Peyer's patch (tissue), 4 donors: ENCODE results near the gene ZFR2. TPM values are rescaled to one million over a fixed set of nuclear protein-coding genes. Genes with fewer than 3 reads are reported as not detected.
A peak's percentile ranks its signal among the peaks of the same experiment; 100 is the strongest.

ENCODE experiments used
- DNase-seq, 3 donors: peaks; one replicate each; pipeline ENCODE4 v3.0.0-alpha.2; 2017 to 2019
- H3K27ac ChIP-seq, 4 donors: fragments of 200-600 bp; sonication (generic); one replicate each; pipeline ENCODE4 v1.5.1; 2016 to 2019
- H3K27me3 ChIP-seq, 2 donors: fragments of 200-600 bp; sonication (generic); one replicate each; pipeline ENCODE4 v1.5.1; 2019
- H3K36me3 ChIP-seq, 3 donors: fragments of 200-600 bp; sonication (generic); one replicate each; pipeline ENCODE4 v1.5.1; 2016 to 2019
- H3K4me1 ChIP-seq, 4 donors: fragments of 200-600 bp; sonication (generic); one replicate each; pipeline ENCODE4 v1.5.1; 2016 to 2019
- H3K4me3 ChIP-seq, 4 donors: fragments of 200-600 bp; sonication (generic); 1 replicate in 3 of 4; 2 replicates in 1 of 4; pipeline ENCODE4 v1.5.1; 2016 to 2019; ENCODE audit warnings: mild to moderate bottlenecking in 1 of 4
- H3K9me3 ChIP-seq, 4 donors: fragments of 200-600 bp; sonication (generic); one replicate each; pipeline ENCODE4 v1.5.1; 2016 to 2019; ENCODE audit warnings: mild to moderate bottlenecking in 1 of 4
- POLR2A ChIP-seq, 2 donors: fragments of 450-650 bp; IDR thresholded peaks; one replicate each; pipeline ENCODE4 v1.5.1; 2017; ENCODE audit warnings: antibody characterized with exemption in 2 of 2, mild to moderate bottlenecking in 2 of 2, moderate library complexity in 2 of 2
- total RNA-seq, 4 donors: library from RNA; depleted of rRNA; stranded (reverse); fragments of >200 nt; gene quantifications; one replicate each; pipeline ENCODE4 v1.1.0, GENCODE V29; 2016
- TF ChIP-seq, protein P1 (sequence below), 6 experiments: fragments of 450-650 bp in 4 of 6; fragments of 200-600 bp in 2 of 6; sonication (generic) in 1 of 6; IDR thresholded peaks; one replicate each; pipeline ENCODE4 v1.5.1; 2017 to 2019; ENCODE audit warnings: antibody characterized with exemption in 6 of 6, mild to moderate bottlenecking in 3 of 6, moderate library complexity in 1 of 6

ZFR2 gene
- total RNA-seq, 4 donors from 2014 or later = not detected

DNA sequence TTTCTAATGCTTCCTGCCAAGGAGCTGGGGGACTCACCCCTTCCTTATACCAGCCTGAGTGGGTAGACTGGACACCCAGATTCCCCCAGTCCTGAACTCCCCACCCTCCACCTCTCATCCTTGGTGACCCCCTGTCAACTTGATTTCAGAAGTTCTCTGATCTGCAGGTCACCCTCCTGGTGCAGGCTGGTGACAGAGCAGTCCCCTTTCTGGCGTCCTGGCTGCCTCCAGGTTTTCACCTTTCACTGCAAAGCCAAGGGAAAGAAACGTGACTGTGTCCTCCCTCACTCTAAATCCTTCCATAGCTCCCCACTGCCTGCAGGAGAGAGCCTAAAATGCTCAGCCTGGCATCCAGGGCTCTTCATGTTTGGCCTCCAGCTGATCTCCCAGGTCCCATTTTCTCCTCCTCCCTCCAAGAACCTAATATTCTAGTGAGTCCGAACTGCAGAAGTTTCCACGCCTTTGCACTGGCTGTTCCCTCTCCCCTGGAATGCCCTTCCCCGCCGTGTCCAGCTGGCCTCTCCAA is 78.6 kb downstream of the ZFR2 start:
- H3K36me3 ChIP-seq = no peaks in the 10 kb centered on the region

DNA sequence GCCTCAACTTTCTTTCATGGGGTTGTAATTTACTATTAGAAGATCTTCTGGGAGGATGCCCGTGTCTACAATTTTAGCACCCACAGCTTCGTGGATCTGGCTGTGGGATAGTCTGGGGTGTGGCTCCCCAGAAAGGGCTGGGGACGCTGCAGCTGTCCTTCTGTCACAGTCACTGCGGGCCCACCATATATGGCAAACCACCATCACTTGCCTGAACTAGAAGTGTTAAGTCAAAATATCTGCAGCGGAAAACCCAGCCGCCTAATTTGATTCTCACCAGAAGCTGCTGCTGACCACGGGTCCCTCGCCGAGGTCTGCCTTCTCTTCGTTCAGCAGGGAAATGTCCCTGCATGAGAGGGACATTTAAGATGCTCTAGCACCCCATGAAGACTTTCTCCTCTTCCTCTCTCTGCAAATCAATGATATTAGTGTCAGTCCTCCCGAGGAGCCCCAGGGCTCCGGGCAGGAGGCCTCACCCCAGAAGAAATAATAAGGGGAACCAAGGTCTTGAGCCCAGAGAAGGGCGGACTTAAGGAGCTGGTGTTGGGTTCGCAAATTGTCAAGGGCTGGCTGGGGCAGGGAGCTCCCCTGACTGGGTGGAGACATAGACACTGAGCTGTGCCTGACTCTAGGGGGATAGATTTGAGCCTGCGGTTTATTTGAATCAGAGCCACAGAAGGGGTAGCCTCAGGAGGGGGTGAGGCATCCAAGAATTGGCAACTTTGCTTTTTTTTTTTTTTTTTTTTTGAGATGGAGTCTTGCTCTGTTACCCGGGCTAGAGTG is 79.7 kb downstream of the ZFR2 start:
- Histone ChIP-seq H3K9me3 (no peaks in the 10 kb centered on the region), H3K27me3 (no peaks in the 10 kb centered on the region), H3K27ac (no peak overlapping the region), H3K4me1 (peaks cover 0 to 12% (median 4%) of the 10 kb centered on the region in 4 donors), H3K4me3 (no peak overlapping the region), H3K36me3 (no peaks in the 10 kb centered on the region)
- DNase-seq = peak in 1 of 3 donors; percentile 34
- TF ChIP-seq, protein P1, sequence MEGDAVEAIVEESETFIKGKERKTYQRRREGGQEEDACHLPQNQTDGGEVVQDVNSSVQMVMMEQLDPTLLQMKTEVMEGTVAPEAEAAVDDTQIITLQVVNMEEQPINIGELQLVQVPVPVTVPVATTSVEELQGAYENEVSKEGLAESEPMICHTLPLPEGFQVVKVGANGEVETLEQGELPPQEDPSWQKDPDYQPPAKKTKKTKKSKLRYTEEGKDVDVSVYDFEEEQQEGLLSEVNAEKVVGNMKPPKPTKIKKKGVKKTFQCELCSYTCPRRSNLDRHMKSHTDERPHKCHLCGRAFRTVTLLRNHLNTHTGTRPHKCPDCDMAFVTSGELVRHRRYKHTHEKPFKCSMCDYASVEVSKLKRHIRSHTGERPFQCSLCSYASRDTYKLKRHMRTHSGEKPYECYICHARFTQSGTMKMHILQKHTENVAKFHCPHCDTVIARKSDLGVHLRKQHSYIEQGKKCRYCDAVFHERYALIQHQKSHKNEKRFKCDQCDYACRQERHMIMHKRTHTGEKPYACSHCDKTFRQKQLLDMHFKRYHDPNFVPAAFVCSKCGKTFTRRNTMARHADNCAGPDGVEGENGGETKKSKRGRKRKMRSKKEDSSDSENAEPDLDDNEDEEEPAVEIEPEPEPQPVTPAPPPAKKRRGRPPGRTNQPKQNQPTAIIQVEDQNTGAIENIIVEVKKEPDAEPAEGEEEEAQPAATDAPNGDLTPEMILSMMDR (IDR thresholded peaks at IDR 0.05) = no peak
- no peak for TF ChIP-seq POLR2A (IDR thresholded peaks at IDR 0.05)

More for the DNA sequence above, 78.6 kb downstream of the ZFR2 start:
- peaks cover 0 to 8% (median under 1%) of the 10 kb centered on the region in 4 donors for H3K4me1 ChIP-seq
- no peak overlapping the region for H3K4me3 ChIP-seq
- H3K27me3 ChIP-seq = no peaks in the 10 kb centered on the region
- no peak overlapping the region for H3K27ac ChIP-seq
- DNase-seq = no peak
- TF ChIP-seq, protein P1 (IDR thresholded peaks at IDR 0.05) = no peak
- no peak for TF ChIP-seq POLR2A (IDR thresholded peaks at IDR 0.05)
- no peaks in the 10 kb centered on the region for H3K9me3 ChIP-seq

DNA sequence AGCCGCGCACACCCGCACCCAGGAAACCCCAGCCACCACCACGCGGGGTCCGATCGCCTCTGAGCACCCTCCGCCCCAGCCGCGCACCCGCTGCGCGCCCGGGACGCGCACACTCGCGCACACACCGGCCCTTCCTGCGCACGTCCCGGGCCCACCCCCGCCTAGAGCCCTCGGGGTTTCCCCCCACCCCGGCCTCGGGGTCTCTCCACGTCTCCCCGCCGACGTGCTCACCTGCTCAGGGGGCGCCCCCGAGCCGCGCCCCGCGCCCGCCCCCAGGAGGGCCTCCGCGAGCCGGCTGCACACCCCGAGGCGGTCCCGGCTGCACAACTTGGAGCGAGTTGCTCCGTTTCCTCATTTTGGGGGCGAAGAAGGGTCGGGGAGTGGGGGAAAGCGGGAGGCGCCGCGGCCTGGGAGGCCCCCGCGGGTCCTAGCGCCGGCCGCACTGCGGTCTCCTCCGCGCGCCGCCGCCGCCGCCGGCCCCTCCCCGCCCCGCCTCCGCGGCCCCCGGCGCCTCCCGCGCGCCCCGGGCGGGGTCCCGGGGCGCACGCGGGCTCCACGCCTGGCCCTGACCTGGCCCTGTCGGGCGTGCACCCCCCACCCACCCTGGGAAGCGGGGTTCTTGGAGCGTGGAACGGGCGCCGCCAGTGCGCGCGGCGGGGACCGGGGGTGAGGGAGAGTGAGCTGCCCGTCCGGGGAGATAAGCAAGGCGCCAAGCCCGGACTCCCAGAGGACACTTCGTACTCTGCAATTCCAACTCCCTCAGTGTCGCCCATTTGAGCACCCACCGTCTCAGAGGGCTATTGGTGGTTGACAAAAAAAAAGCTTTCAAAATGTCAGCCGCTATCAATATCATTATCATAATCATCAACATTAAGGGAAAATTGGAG is 82.7 kb downstream of the ZFR2 start, which contains the start of gene MATK:
MATK (minus strand) TSS at position 444 of the 887 bp plus-strand sequence. CDS start 1,246 bp downstream, outside the sequence.
- Histone ChIP-seq H3K27me3 (no peaks in the 10 kb centered on the region), H3K9me3 (peaks cover 0 to 20% (median 9%) of the 10 kb centered on the region in 4 donors), H3K36me3 (no peaks in the 10 kb centered on the region), H3K27ac (peak within 1 kb of the TSS in 3 of 4 donors; percentile 43 to 52 (median 43)), H3K4me1 (peaks cover 0 to 12% (median 4%) of the 10 kb centered on the region in 4 donors), H3K4me3 (peak within 1 kb of the TSS; percentile 26 to 60 (median 54))
- no peak for TF ChIP-seq POLR2A (IDR thresholded peaks at IDR 0.05)
- TF ChIP-seq, protein P1 (IDR thresholded peaks at IDR 0.05) = no peak
- no peak for DNase-seq

DNA sequence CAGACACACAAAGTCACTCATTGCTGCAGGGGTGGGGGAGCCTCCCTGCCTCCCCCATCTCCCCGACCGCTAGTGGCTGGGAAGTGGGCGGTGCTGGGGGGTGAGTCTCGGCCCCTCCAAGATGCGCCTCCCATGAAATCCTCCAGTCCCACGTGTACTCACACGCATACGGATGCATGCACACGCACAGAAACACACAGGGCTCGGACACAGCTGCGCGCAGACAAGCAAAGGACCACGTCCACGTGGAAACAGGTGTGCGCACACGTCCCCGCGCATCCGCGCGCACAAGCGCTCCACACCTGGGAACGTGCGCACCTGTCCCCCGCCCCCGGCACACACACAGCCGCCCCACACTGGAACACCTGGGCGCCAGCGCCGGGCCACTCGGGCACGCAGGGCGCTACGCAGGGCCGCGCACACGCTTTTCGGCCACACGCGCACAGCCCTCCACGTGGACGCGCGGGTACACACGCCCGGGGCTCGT is 83.3 kb downstream of the ZFR2 start:
- peak overlapping the region in 3 of 4 donors; percentile 43 to 52 (median 43) for H3K27ac ChIP-seq
- TF ChIP-seq POLR2A (IDR thresholded peaks at IDR 0.05) = no peak
- TF ChIP-seq, protein P1 (IDR thresholded peaks at IDR 0.05) = no peak
- peaks cover 0 to 12% (median 4%) of the 10 kb centered on the region in 4 donors for H3K4me1 ChIP-seq
- no peaks in the 10 kb centered on the region for H3K27me3 ChIP-seq
- H3K36me3 ChIP-seq = no peaks in the 10 kb centered on the region
- no peak for DNase-seq
- peak overlapping the region; percentile 26 to 60 (median 54) for H3K4me3 ChIP-seq
- H3K9me3 ChIP-seq = peaks cover 0 to 23% (median 10%) of the 10 kb centered on the region in 4 donors
